GM18951 (cell line): Measurements from ENCODE around the gene ENPP5.

Source experiments
- POLR2A ChIP-seq: IDR thresholded peaks from 4 replicates; pipeline ENCODE4 v1.6.1; 2011; ENCODE audit warnings: mild to moderate bottlenecking; ENCODE audit not compliant: insufficient read length, insufficient read depth; ENCODE audit errors: extremely low read depth
- in situ Hi-C: fragments of 300-500 bp; cut with MboI; formaldehyde crosslinking; loops from one replicate; pipeline ENCODE4 v1.12.0; 2022; ENCODE audit warnings: low sequenced_read_pairs, mixed read lengths, inconsistent platforms; ENCODE audit not compliant: unreplicated experiment

The ENPP5 gene

GRCh38 chr6:46203391-46204177 is 32.8 kb upstream of the ENPP5 start:
- no peak for TF ChIP-seq POLR2A
- in situ Hi-C loops: loop anchor here (25.0 kb wide), 1 partner anchor 434 kb away; no protein-coding TSS in a partner anchor

- in situ Hi-C loops: loop anchor here (25.0 kb wide), 1 partner anchor 436 kb away; no protein-coding TSS in a partner anchor
- no peak for TF ChIP-seq POLR2A
Observed at GRCh38 chr6:46201702-46202101, 30.9 kb upstream of the ENPP5 start.

GRCh38 chr6:46199387-46199786 is 28.6 kb upstream of the ENPP5 start:
- TF ChIP-seq POLR2A: no peak
- in situ Hi-C loops: no loop called here

GRCh38 chr6:46191961-46192360 is 21.2 kb upstream of the ENPP5 start:
- TF ChIP-seq POLR2A: no peak
- in situ Hi-C loops: no loop called here

GRCh38 chr6:46190889-46191288 is 20.1 kb upstream of the ENPP5 start:
- in situ Hi-C loops: no loop called here
- TF ChIP-seq POLR2A: no peak

GRCh38 chr6:46189726-46190125 is 18.9 kb upstream of the ENPP5 start:
- in situ Hi-C loops: no loop called here
- no peak for TF ChIP-seq POLR2A

GRCh38 chr6:46186583-46186982 is 15.8 kb upstream of the ENPP5 start:
- no peak for TF ChIP-seq POLR2A
- in situ Hi-C loops: no loop called here

- in situ Hi-C loops: no loop called here
- no peak for TF ChIP-seq POLR2A
Observed at GRCh38 chr6:46184114-46184513, 13.3 kb upstream of the ENPP5 start.

- in situ Hi-C loops: no loop called here
- TF ChIP-seq POLR2A: no peak
Observed at GRCh38 chr6:46175976-46176375, 5.2 kb upstream of the ENPP5 start.

- TF ChIP-seq POLR2A: no peak
- in situ Hi-C loops: no loop called here
Observed at GRCh38 chr6:46175446-46175845, 4.7 kb upstream of the ENPP5 start.

- in situ Hi-C loops: no loop called here
Observed at GRCh38 chr6:46174904-46175303, 4.1 kb upstream of the ENPP5 start.

GRCh38 chr6:46172176-46172575 is 1.4 kb upstream of the ENPP5 start:
- TF ChIP-seq POLR2A: no peak
- in situ Hi-C loops: no loop called here

More at GRCh38 chr6:46174904-46175303, 4.1 kb upstream of the ENPP5 start:
- TF ChIP-seq POLR2A: no peak

GRCh38 chr6:46160102-46160501 is 10.7 kb downstream of the ENPP5 start:
- in situ Hi-C loops: no loop called here
- TF ChIP-seq POLR2A: no peak

GRCh38 chr6:46159229-46159628 is 11.6 kb downstream of the ENPP5 start:
- in situ Hi-C loops: no loop called here
- no peak for TF ChIP-seq POLR2A
